ENCODE results near the gene SLAMF1. TPM values are rescaled to one million over a fixed set of nuclear protein-coding genes. Genes with fewer than 3 reads are reported as not detected.
"Not testable (repeated sequence)": the region's sequence is repeated elsewhere in the genome, so short reads cannot be mapped to it uniquely, and the experiment has no call there.

The SLAMF1 gene
- polyA plus RNA-seq, 4 donors: 0.22 to 1.4 (median 0.57) TPM

DNA sequence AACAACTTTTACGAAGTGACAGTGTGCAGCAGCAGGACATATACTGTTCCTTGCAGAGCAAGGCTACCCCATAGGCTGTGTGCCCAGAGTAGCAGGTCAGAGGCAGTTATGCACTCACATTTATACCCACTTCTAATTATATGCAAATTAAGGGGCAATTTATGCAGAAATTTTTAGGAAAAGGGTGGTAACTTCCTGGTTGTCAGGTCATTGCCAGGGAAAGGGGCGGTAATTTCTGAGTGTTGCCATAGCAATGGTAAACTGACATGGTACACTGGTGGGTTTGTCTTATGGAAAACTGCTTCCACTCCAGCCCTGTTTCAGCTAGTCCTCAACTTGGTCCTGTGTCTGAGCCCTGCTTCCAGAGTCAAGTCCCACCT is 12.0 kb upstream of the SLAMF1 start:
- FAIRE-seq: no peak

DNA sequence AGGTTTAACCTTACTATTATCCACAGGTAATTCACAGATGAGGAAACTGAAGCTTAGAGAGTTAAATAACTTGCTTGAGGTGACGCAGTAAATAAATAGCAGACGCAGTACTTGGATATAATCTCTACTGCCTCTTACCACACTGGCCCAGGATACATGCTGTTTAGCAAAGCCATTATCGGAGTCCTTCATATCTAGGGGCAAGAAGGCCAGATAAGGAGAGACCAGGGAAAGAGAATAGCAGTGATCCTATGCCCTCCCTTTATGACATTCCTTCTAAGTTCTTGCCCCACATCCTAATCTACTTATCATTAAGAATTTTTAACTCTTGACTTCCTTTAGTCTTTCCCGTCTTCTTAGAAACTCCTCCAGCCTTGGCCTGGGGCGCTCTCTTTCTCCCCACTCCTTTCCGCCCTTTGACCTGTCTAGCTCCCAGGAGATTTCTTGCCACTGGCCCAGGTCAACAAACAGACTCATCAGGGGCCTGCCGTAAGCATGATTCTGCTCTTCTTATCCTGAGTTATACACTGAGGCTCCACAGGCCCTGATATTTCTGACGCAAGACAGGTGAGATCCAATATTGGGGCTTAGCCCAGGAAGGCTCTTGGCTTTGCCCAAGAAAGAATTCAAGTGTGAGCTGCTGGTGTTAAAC is 11.4 kb upstream of the SLAMF1 start:
- Histone ChIP-seq H3K9me3 (ENCODE audit: control insufficient read depth in 2 of 2, insufficient read depth in 1 of 2, low read depth in 1 of 2, low read length in 1 of 2) (no peaks in the 10 kb centered on the region), H3K4me1 (ENCODE audit: control insufficient read depth in 3 of 3, insufficient read depth in 2 of 3, low read depth in 1 of 3, low read length in 2 of 3) (peaks cover 0 to 17% (median 8%) of the 10 kb centered on the region in 3 donors), H3K36me3 (ENCODE audit: control insufficient read depth in 3 of 3, insufficient read depth in 2 of 3, low read depth in 1 of 3, low read length in 3 of 3) (no peaks in the 10 kb centered on the region), H3K4me3 (ENCODE audit: low read depth in 1 of 3, low read length in 3 of 3) (no peak overlapping the region), H3K27ac (ENCODE audit: low read depth in 1 of 3, low read length in 2 of 3) (peak overlapping the region in 2 of 3 donors; percentile 3 to 32), H3K27me3 (ENCODE audit: control insufficient read depth in 3 of 3, insufficient read depth in 3 of 3, low read length in 3 of 3) (no peaks in the 10 kb centered on the region)
- 32 to 63% (median 45%) methylated on average over 8 of the region's 8 CpGs for WGBS, 3 donors
- DNase-seq (peak; percentile 71 to 78), FAIRE-seq (no peak)

More for the DNA sequence above, 12.0 kb upstream of the SLAMF1 start:
- Histone ChIP-seq H3K4me3 (ENCODE audit: low read depth in 1 of 3, low read length in 3 of 3) (no peak overlapping the region), H3K9me3 (ENCODE audit: control insufficient read depth in 2 of 2, insufficient read depth in 1 of 2, low read depth in 1 of 2, low read length in 1 of 2) (no peaks in the 10 kb centered on the region), H3K4me1 (ENCODE audit: control insufficient read depth in 3 of 3, insufficient read depth in 2 of 3, low read depth in 1 of 3, low read length in 2 of 3) (peaks cover 0 to 17% (median 8%) of the 10 kb centered on the region in 3 donors), H3K36me3 (ENCODE audit: control insufficient read depth in 3 of 3, insufficient read depth in 2 of 3, low read depth in 1 of 3, low read length in 3 of 3) (no peaks in the 10 kb centered on the region), H3K27ac (ENCODE audit: low read depth in 1 of 3, low read length in 2 of 3) (peak overlapping the region in 1 of 3 donors; percentile 3), H3K27me3 (ENCODE audit: control insufficient read depth in 3 of 3, insufficient read depth in 3 of 3, low read length in 3 of 3) (no peaks in the 10 kb centered on the region)
- DNase-seq: peak in 1 of 2 donors; percentile 45
- 87 to 93% (median 91%) methylated on average over 2 of the region's 2 CpGs for WGBS, 3 donors

- FAIRE-seq (no peak), DNase-seq (no peak)
- peak overlapping the region in 1 of 3 donors; percentile 40 for H3K27ac ChIP-seq (ENCODE audit: low read depth in 1 of 3, low read length in 2 of 3)
- WGBS, 3 donors: 75 to 89% (median 84%) methylated on average over 5 of the region's 5 CpGs
- H3K27me3 ChIP-seq (ENCODE audit: control insufficient read depth in 3 of 3, insufficient read depth in 3 of 3, low read length in 3 of 3): no peaks in the 10 kb centered on the region
- peaks cover 0 to 19% (median 8%) of the 10 kb centered on the region in 3 donors for H3K4me1 ChIP-seq (ENCODE audit: control insufficient read depth in 3 of 3, insufficient read depth in 2 of 3, low read depth in 1 of 3, low read length in 2 of 3)
- no peaks in the 10 kb centered on the region for H3K36me3 ChIP-seq (ENCODE audit: control insufficient read depth in 3 of 3, insufficient read depth in 2 of 3, low read depth in 1 of 3, low read length in 3 of 3)
- no peak overlapping the region for H3K4me3 ChIP-seq (ENCODE audit: low read depth in 1 of 3, low read length in 3 of 3)
- no peaks in the 10 kb centered on the region for H3K9me3 ChIP-seq (ENCODE audit: control insufficient read depth in 2 of 2, insufficient read depth in 1 of 2, low read depth in 1 of 2, low read length in 1 of 2)
These were observed 10.5 kb upstream of the SLAMF1 start for GRCh38 chr1:160657250-160657781.

DNA sequence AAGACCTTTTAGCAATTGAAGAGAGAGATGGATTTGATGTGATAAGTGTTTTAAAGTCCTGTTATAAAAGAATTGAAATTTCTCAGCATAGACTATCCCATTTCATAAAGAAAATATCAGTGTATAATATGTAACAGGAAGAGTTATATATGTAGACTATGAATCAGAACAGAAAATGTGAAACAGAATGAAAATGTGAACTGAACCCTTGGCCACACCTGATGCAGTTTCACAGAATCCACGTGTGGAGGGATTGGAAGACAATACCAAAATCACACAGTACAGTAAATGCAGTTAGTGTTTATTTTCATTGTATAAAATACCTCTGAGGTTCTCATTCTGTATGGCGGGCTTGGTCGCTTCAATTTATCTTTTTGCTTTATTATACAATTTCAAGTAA is 9.9 kb upstream of the SLAMF1 start:
- no peaks in the 10 kb centered on the region for H3K27me3 ChIP-seq (ENCODE audit: control insufficient read depth in 3 of 3, insufficient read depth in 3 of 3, low read length in 3 of 3)
- no peak overlapping the region for H3K27ac ChIP-seq (ENCODE audit: low read depth in 1 of 3, low read length in 2 of 3)
- H3K4me1 ChIP-seq (ENCODE audit: control insufficient read depth in 3 of 3, insufficient read depth in 2 of 3, low read depth in 1 of 3, low read length in 2 of 3): peaks cover 0 to 21% (median 8%) of the 10 kb centered on the region in 3 donors
- WGBS, 3 donors: 72 to 88% (median 87%) methylated on average over 3 of the region's 3 CpGs
- H3K36me3 ChIP-seq (ENCODE audit: control insufficient read depth in 3 of 3, insufficient read depth in 2 of 3, low read depth in 1 of 3, low read length in 3 of 3): no peaks in the 10 kb centered on the region
- FAIRE-seq (no peak), DNase-seq (no peak)
- H3K9me3 ChIP-seq (ENCODE audit: control insufficient read depth in 2 of 2, insufficient read depth in 1 of 2, low read depth in 1 of 2, low read length in 1 of 2): no peaks in the 10 kb centered on the region
- no peak overlapping the region for H3K4me3 ChIP-seq (ENCODE audit: low read depth in 1 of 3, low read length in 3 of 3)

DNA sequence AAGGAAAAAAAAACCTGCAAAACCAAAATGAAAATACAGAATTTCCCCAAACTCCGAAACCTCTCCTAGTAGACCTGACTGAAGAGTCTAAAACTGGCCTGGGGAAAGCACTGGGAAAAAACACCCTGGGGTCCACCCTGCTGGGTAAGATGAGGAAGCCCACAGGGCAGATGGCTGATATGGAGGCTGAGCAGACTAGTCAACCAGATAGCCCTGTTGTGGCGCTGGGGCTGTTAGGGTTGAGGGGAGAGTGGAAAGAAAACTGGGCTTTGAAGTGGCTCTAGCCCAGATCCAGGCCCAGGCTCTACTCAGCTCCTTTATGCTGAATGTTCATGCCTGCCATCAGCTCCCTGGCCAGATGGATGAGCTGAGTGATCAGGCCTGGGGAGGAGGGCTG is 6.8 kb upstream of the SLAMF1 start:
- FAIRE-seq (no peak), DNase-seq (no peak)
- no peak overlapping the region for H3K4me3 ChIP-seq (ENCODE audit: low read depth in 1 of 3, low read length in 3 of 3)
- peaks cover 0 to 4% of the 10 kb centered on the region in 2 donors for H3K9me3 ChIP-seq (ENCODE audit: control insufficient read depth in 2 of 2, insufficient read depth in 1 of 2, low read depth in 1 of 2, low read length in 1 of 2)
- WGBS, 3 donors: 86 to 97% (median 89%) methylated on average over 2 of the region's 2 CpGs
- H3K36me3 ChIP-seq (ENCODE audit: control insufficient read depth in 3 of 3, insufficient read depth in 2 of 3, low read depth in 1 of 3, low read length in 3 of 3): no peaks in the 10 kb centered on the region
- H3K4me1 ChIP-seq (ENCODE audit: control insufficient read depth in 3 of 3, insufficient read depth in 2 of 3, low read depth in 1 of 3, low read length in 2 of 3): peaks cover 0 to 16% (median 8%) of the 10 kb centered on the region in 3 donors
- H3K27me3 ChIP-seq (ENCODE audit: control insufficient read depth in 3 of 3, insufficient read depth in 3 of 3, low read length in 3 of 3): no peaks in the 10 kb centered on the region
- H3K27ac ChIP-seq (ENCODE audit: low read depth in 1 of 3, low read length in 2 of 3): no peak overlapping the region

- DNase-seq (no peak), FAIRE-seq (no peak)
- H3K36me3 ChIP-seq (ENCODE audit: control insufficient read depth in 3 of 3, insufficient read depth in 2 of 3, low read depth in 1 of 3, low read length in 3 of 3): no peaks in the 10 kb centered on the region
- peaks cover 0 to 4% of the 10 kb centered on the region in 2 donors for H3K9me3 ChIP-seq (ENCODE audit: control insufficient read depth in 2 of 2, insufficient read depth in 1 of 2, low read depth in 1 of 2, low read length in 1 of 2)
- H3K27me3 ChIP-seq (ENCODE audit: control insufficient read depth in 3 of 3, insufficient read depth in 3 of 3, low read length in 3 of 3): no peaks in the 10 kb centered on the region
- H3K4me1 ChIP-seq (ENCODE audit: control insufficient read depth in 3 of 3, insufficient read depth in 2 of 3, low read depth in 1 of 3, low read length in 2 of 3): peaks cover 0 to 10% (median 6%) of the 10 kb centered on the region in 3 donors
- H3K4me3 ChIP-seq (ENCODE audit: low read depth in 1 of 3, low read length in 3 of 3): no peak overlapping the region
- H3K27ac ChIP-seq (ENCODE audit: low read depth in 1 of 3, low read length in 2 of 3): no peak overlapping the region
- WGBS, 3 donors: 83 to 92% (median 88%) methylated on average over 9 of the region's 9 CpGs
These were observed 6.2 kb upstream of the SLAMF1 start for GRCh38 chr1:160652924-160653619.

DNA sequence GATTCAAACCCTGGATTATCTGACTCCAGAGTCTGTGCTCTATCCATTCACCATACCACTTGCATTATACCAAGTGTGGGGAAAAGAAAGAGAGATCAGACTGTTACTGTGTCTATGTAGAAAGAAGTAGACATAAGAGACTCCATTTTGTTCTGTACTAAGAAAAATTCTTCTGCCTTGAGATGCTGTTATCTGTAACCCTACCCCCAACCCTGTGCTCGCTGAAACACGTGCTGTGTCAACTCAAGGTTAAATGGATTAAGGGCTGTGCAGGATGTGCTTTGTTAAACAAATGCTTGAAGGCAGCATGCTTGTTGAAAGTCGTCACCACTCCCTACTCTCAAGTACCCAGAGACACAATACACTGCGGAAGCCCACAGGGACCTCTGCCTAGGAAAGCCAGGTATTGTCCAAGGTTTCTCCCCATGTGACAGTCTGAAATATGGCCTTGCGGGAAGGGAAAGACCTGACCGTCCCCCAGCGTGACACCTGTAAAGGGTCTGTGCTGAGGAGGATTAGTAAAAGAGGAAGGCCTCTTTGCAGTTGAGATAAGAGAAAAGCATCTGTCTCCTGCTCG is 5.3 kb upstream of the SLAMF1 start:
- not testable (repeated sequence) for H3K4me1 ChIP-seq (ENCODE audit: control insufficient read depth in 3 of 3, insufficient read depth in 2 of 3, low read depth in 1 of 3, low read length in 2 of 3); H3K36me3 ChIP-seq (ENCODE audit: control insufficient read depth in 3 of 3, insufficient read depth in 2 of 3, low read depth in 1 of 3, low read length in 3 of 3); H3K4me3 ChIP-seq (ENCODE audit: low read depth in 1 of 3, low read length in 3 of 3); FAIRE-seq; H3K27me3 ChIP-seq (ENCODE audit: control insufficient read depth in 3 of 3, insufficient read depth in 3 of 3, low read length in 3 of 3); H3K9me3 ChIP-seq (ENCODE audit: control insufficient read depth in 2 of 2, insufficient read depth in 1 of 2, low read depth in 1 of 2, low read length in 1 of 2)
- peak overlapping the region in 2 of 3 donors; percentile 0 to 4 for H3K27ac ChIP-seq (ENCODE audit: low read depth in 1 of 3, low read length in 2 of 3)
- 43 to 71% (median 61%) methylated on average over 8 of the region's 8 CpGs for WGBS, 3 donors
- peak in 1 of 2 donors; percentile 46 for DNase-seq

DNA sequence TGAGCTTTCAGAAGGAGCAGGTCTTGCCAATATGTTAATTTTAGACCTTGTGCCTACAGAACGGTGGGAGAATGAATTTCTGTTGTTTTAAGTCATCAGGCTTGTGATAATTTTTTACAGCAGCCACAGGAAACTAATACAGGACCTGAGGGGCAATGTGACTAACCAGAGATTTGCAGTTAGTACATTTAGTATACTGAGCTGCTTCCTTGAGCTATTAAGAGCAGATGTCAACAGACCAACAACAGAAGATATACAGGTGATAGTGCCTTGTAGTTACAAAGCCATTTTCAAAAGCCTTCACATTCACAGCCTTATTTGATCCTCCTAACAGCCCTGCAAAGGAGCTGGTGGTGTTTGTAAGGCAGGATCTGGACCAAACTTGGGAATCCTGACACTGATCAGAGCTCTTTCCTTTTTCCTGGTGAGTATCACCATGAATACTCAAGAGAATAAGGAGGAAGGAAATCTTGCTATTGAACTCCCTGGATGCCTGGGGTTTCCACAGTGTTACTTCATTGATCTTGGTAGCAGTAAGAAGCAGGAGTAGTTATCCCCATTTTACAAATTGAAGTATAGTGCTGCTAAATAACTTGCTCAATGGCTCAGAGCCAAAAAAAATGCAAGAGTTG is 4.7 kb upstream of the SLAMF1 start:
- no peak for DNase-seq
- H3K27ac ChIP-seq (ENCODE audit: low read depth in 1 of 3, low read length in 2 of 3): no peak overlapping the region

More for the DNA sequence above, 4.7 kb upstream of the SLAMF1 start:
- H3K9me3 ChIP-seq (ENCODE audit: control insufficient read depth in 2 of 2, insufficient read depth in 1 of 2, low read depth in 1 of 2, low read length in 1 of 2): peaks cover 0 to 4% of the 10 kb centered on the region in 2 donors
- no peaks in the 10 kb centered on the region for H3K27me3 ChIP-seq (ENCODE audit: control insufficient read depth in 3 of 3, insufficient read depth in 3 of 3, low read length in 3 of 3)
- no peaks in the 10 kb centered on the region for H3K36me3 ChIP-seq (ENCODE audit: control insufficient read depth in 3 of 3, insufficient read depth in 2 of 3, low read depth in 1 of 3, low read length in 3 of 3)
- no peak for FAIRE-seq
- 14 to 40% (median 22%) methylated on average over 1 of the region's 1 CpG for WGBS, 3 donors
- H3K4me3 ChIP-seq (ENCODE audit: low read depth in 1 of 3, low read length in 3 of 3): no peak overlapping the region
- H3K4me1 ChIP-seq (ENCODE audit: control insufficient read depth in 3 of 3, insufficient read depth in 2 of 3, low read depth in 1 of 3, low read length in 2 of 3): peaks cover 0 to 5% (median 0%) of the 10 kb centered on the region in 3 donors

All from small intestine (tissue), 7 donors.